Measurements from ENCODE around the gene THADA.

Gene THADA

GRCh38 chr2:43511199-43511598, 84.6 kb downstream of the THADA start:
- no peak for TF ChIP-seq CTCF (IDR thresholded peaks at IDR 0.05; ENCODE audit: control insufficient read depth, extremely low read depth, insufficient read depth)
- no peak overlapping the region for H3K4me3 ChIP-seq (ENCODE audit: low read depth, low read length)
- no peak for DNase-seq (ENCODE audit: low read depth)

GRCh38 chr2:43509886-43510285, 86.0 kb downstream of the THADA start:
- DNase-seq (ENCODE audit: low read depth), result no peak

GRCh38 chr2:43508209-43508608, 87.6 kb downstream of the THADA start:
- no peak for TF ChIP-seq CTCF (IDR thresholded peaks at IDR 0.05; ENCODE audit: control insufficient read depth, extremely low read depth, insufficient read depth)
- no peak overlapping the region for H3K4me3 ChIP-seq (ENCODE audit: low read depth, low read length)
- no peak for DNase-seq (ENCODE audit: low read depth)

More at GRCh38 chr2:43509886-43510285, 86.0 kb downstream of the THADA start:
- no peak for TF ChIP-seq CTCF (IDR thresholded peaks at IDR 0.05; ENCODE audit: control insufficient read depth, extremely low read depth, insufficient read depth)
- no peak overlapping the region for H3K4me3 ChIP-seq (ENCODE audit: low read depth, low read length)

GRCh38 chr2:43507137-43507536, 88.7 kb downstream of the THADA start:
- no peak for DNase-seq (ENCODE audit: low read depth)
- H3K4me3 ChIP-seq (ENCODE audit: low read depth, low read length), result no peak overlapping the region
- TF ChIP-seq CTCF (IDR thresholded peaks at IDR 0.05; ENCODE audit: control insufficient read depth, extremely low read depth, insufficient read depth), result no peak

GRCh38 chr2:43495727-43496126, 100.1 kb downstream of the THADA start:
- no peak for TF ChIP-seq CTCF (IDR thresholded peaks at IDR 0.05; ENCODE audit: control insufficient read depth, extremely low read depth, insufficient read depth)
- DNase-seq (ENCODE audit: low read depth), result no peak
- no peak overlapping the region for H3K4me3 ChIP-seq (ENCODE audit: low read depth, low read length)

GRCh38 chr2:43493954-43494353, 101.9 kb downstream of the THADA start:
- TF ChIP-seq CTCF (IDR thresholded peaks at IDR 0.05; ENCODE audit: control insufficient read depth, extremely low read depth, insufficient read depth), result no peak
- no peak overlapping the region for H3K4me3 ChIP-seq (ENCODE audit: low read depth, low read length)
- no peak for DNase-seq (ENCODE audit: low read depth)

- DNase-seq (ENCODE audit: low read depth), result no peak
- no peak for TF ChIP-seq CTCF (IDR thresholded peaks at IDR 0.05; ENCODE audit: control insufficient read depth, extremely low read depth, insufficient read depth)
- no peak overlapping the region for H3K4me3 ChIP-seq (ENCODE audit: low read depth, low read length)
Observed at GRCh38 chr2:43491065-43491639, 104.7 kb downstream of the THADA start.

Data from LNCaP clone FGC (cell line).